Stimulated activated memory B cell treated with anti-CD40 and anti-IgM and Interleukin-4, amounts not matched to agents 10 μg/mL and 1 μg/mL and 100 μg/mL, for 72 hours (primary cell): ENCODE measurements around the gene ACSS1.

Experiments used
- ATAC-seq: fragments of 150-1000 bp; cut with Tn5 transposase; 2 replicates; pipeline ENCODE4 v1.10.0; 2021
- H3K27ac Mint-ChIP-seq: one replicate; pipeline ENCODE4 v1.8.0; 2022; ENCODE audit warnings: mild to moderate bottlenecking, mixed read lengths
- H3K27me3 Mint-ChIP-seq: one replicate; pipeline ENCODE4 v1.8.0; 2022; ENCODE audit warnings: mixed read lengths
- H3K36me3 Mint-ChIP-seq: one replicate; pipeline ENCODE4 v1.8.0; 2022; ENCODE audit warnings: mixed read lengths
- H3K4me1 Mint-ChIP-seq: one replicate; pipeline ENCODE4 v1.8.0; 2022; ENCODE audit warnings: mixed read lengths
- H3K4me3 Mint-ChIP-seq: one replicate; pipeline ENCODE4 v1.8.0; 2022; ENCODE audit warnings: mild to moderate bottlenecking, moderate library complexity, mixed read lengths
- H3K9me3 Mint-ChIP-seq: one replicate; pipeline ENCODE4 v1.8.0; 2022; ENCODE audit warnings: mixed read lengths

Gene ACSS1

DNA sequence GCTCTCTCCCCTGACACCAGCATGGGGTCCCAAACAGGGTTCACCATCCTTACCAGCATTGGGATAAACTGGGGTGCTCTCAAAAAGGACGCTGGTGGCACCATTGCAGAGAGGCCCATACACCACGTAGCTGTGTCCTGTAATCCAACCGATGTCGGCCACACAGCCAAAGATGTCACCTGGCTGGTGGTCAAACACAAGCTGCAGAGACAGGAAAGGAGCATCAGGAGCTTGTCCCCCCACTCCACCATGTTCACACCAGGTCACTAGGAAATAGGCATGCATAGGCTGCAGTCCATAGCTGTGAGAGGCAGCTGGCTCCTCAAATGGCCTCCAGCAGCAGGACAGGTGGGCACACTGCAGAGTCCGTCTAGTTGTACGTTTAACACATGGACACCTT, 36.6 kb downstream of the ACSS1 start:
- Mint-ChIP-seq H3K36me3 (peaks cover 33% of the 10 kb centered on the region), H3K4me3 (no peak overlapping the region), H3K27ac (no peak overlapping the region), H3K27me3 (no peaks in the 10 kb centered on the region), H3K4me1 (peaks cover 14% of the 10 kb centered on the region), H3K9me3 (no peaks in the 10 kb centered on the region)
- no peak for ATAC-seq

DNA sequence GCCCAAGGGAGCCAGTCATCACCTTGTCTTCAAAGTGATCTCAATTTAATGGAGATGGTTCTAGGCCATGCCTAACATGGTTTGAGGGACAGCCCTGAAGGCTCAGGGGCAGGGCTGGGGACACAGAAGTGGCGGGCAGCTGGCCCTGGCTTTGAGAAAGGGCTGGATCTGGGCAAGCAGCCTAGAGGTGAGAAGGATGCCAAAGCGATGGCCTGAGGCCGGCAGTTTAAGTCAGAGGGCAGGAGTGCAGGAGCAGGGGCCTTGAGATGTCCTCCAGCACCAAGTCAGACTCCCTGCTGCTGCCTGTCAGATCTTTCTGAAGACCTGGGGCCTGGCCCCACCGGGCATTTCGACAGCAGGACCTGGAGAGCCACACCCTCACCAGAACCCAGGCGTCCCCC, 37.0 kb downstream of the ACSS1 start:
- Mint-ChIP-seq H3K27ac (no peak overlapping the region), H3K36me3 (peaks cover 33% of the 10 kb centered on the region), H3K9me3 (no peaks in the 10 kb centered on the region), H3K4me1 (peaks cover 18% of the 10 kb centered on the region), H3K27me3 (no peaks in the 10 kb centered on the region), H3K4me3 (no peak overlapping the region)
- no peak for ATAC-seq

DNA sequence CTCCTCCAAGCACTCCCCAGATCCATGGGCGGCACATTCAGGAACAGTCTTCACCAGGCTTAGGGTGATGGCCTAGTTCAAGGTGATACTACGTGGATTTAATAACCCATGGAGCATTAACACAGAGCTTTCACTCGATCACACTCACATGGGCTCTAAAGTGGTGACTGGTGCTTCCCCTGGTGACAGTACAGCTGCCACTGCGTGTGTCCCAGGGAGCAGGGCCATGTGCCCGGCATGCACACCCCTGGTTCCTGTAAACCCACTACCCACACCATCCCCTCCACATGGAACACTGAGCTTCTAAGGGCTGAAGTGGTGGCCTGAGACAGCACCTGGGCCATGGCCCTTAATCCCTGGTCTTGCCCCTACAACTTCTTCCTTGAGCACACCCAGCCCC, 37.6 kb downstream of the ACSS1 start:
- no peak overlapping the region for H3K27ac Mint-ChIP-seq
- no peaks in the 10 kb centered on the region for H3K27me3 Mint-ChIP-seq
- ATAC-seq = no peak
- H3K36me3 Mint-ChIP-seq = peaks cover 33% of the 10 kb centered on the region
- H3K4me1 Mint-ChIP-seq = peaks cover 21% of the 10 kb centered on the region
- no peak overlapping the region for H3K4me3 Mint-ChIP-seq
- no peaks in the 10 kb centered on the region for H3K9me3 Mint-ChIP-seq

DNA sequence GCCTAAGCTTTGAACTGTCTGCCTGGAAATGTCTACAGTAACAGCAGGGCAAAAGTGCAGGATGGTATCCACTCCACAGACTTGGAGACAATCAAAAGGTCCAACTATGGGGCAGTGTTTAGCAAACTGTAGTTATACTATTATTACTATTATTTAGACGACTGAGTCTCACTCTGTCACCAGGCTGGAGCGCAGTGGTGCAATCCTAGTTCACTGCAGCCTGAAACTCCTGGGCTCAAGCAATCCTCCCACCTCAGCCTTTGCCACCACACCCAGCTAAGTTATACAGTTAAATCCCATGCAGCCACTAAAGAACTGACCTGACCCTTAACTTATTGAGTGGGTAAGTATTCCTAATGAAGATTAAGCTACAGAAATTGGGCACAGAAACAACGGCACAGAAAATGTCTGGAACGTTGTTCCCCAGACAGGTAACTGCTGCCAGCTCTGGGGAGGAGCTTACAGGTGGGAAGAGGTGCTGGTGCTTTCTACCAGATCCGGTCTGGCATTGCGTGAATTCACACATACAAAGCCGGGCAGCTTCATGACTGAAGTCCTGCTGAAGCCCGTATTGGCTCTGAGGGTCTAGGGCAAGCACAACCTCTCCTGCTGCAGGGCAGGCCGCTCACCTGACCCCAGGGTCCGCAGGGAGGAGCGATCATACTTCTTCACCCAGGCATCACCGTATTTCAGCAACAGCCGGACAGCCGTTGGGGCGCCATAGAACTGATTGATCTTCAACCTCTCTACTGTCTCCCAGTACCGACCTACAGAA, 38.4 kb downstream of the ACSS1 start:
- Mint-ChIP-seq H3K4me3 (no peak overlapping the region), H3K27ac (no peak overlapping the region)
- ATAC-seq = no peak

DNA sequence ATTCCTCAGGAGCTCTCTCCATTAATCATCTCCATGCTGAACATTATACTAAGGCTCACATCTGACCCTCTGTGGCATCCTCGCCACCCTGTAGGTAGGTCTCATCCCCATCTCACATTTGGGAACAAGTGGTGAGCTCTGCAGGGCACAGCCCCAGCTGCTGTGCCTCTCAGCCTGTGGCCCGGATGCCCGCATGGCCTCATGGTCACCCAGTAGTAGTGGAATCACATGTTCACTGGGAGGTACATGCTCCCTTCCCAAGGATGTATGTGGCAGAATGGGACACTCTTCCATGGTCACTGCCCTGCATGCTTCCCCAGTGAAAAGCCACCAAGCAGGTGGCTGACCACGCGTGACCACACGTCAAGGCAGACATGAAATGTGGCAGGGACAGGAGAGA, 39.1 kb downstream of the ACSS1 start:
- Mint-ChIP-seq H3K27ac (no peak overlapping the region), H3K36me3 (peaks cover 33% of the 10 kb centered on the region)

More for the DNA sequence above, 38.4 kb downstream of the ACSS1 start:
- Mint-ChIP-seq H3K27me3 (no peaks in the 10 kb centered on the region), H3K9me3 (no peaks in the 10 kb centered on the region), H3K36me3 (peaks cover 33% of the 10 kb centered on the region), H3K4me1 (peaks cover 21% of the 10 kb centered on the region)

DNA sequence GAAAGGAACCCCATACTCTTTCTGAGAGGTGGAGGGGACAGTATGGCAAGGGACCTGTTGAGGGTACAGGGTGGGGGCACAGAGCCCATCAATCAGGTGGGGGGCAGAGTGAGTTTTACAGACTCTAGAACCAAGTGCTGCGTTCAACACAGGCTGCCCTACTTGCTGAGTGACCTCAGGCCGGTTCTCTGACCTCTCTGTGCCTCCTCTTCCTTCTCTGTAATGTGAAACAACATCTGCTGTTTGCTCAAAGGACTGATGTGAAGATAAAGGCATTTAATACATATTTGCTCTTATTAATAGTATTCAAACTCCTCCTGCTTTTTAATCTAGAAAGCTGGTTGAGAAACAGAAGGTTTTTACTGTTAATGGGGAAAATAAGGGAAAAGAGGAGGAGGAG, 39.5 kb downstream of the ACSS1 start:
- no peaks in the 10 kb centered on the region for H3K9me3 Mint-ChIP-seq
- H3K4me3 Mint-ChIP-seq = no peak overlapping the region
- H3K27ac Mint-ChIP-seq = no peak overlapping the region
- H3K36me3 Mint-ChIP-seq = peaks cover 29% of the 10 kb centered on the region
- no peaks in the 10 kb centered on the region for H3K27me3 Mint-ChIP-seq
- ATAC-seq = no peak
- H3K4me1 Mint-ChIP-seq = peaks cover 21% of the 10 kb centered on the region

More for the DNA sequence above, 39.1 kb downstream of the ACSS1 start:
- no peak for ATAC-seq
- Mint-ChIP-seq H3K27me3 (no peaks in the 10 kb centered on the region), H3K4me3 (no peak overlapping the region), H3K9me3 (no peaks in the 10 kb centered on the region), H3K4me1 (peaks cover 21% of the 10 kb centered on the region)

DNA sequence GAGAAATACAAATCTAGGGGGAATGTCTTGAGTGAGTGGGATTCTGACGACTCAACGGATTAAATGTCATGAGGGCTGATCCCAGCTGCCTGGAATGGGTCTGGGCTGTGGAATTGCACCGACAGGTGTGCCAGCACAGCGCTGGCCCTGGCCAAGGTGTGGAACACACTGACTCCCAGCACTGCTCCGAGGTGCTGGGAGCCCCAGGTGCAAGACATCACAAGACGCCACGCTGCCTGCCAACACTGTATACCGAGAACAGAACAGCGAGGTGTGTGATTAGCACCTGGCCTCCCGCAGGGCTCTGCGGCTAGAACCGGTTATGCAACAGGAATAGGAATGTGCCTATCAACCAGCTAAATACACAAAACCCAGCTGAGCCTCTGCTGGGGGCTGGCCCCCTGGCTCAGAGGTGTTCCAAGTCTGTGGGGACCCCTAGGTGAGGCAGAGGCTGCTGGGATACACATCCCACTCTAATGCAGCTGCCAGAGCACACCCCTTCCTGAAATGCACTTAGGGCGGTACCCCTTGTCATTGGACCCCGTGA, 40.6 kb downstream of the ACSS1 start:
- no peak for ATAC-seq
- Mint-ChIP-seq H3K36me3 (peaks cover 24% of the 10 kb centered on the region), H3K4me3 (no peak overlapping the region), H3K4me1 (peaks cover 21% of the 10 kb centered on the region), H3K9me3 (no peaks in the 10 kb centered on the region), H3K27ac (no peak overlapping the region), H3K27me3 (no peaks in the 10 kb centered on the region)

DNA sequence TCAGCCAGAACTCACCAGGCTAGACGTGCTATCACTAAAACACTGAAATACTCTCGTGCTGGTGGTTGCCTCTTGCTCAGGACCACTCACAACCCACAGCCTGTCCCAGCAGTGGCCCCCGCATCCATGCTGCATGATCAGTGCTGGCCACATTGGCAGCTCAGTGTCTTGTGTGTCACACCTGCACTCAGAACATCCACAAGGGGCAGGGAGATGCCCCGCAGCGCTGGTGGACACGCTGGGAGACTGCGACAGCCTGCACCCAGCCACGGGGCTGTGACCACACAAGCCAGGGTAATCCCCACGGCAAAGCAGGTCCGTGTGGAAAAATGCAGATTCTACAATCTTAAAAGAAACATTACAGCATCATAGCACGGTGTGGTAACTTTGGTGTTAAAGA, 41.5 kb downstream of the ACSS1 start:
- Mint-ChIP-seq H3K36me3 (peaks cover 20% of the 10 kb centered on the region), H3K27ac (peak overlapping the region; percentile 14), H3K4me1 (peaks cover 21% of the 10 kb centered on the region), H3K27me3 (no peaks in the 10 kb centered on the region), H3K9me3 (no peaks in the 10 kb centered on the region), H3K4me3 (no peak overlapping the region)
- no peak for ATAC-seq

DNA sequence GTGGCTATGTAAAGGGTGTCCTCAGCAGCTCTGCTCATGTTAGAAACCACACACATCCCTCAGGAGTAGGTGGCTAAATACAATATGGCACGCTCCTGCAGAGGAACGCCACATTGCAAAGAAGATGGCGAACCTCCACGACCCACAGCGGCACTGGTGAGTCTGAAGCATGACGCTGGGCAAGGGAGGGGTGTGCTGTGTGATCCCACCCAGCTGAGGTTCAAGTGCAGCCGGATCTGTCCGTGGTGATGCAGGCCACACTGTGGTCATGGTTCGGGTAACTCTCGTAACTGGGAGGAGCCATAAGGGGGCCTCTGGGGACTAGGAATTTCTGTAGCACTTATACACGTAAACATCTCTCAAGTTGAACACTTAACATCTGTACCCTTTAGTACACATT, 42.0 kb downstream of the ACSS1 start:
- Mint-ChIP-seq H3K9me3 (no peaks in the 10 kb centered on the region), H3K4me1 (peaks cover 21% of the 10 kb centered on the region), H3K27ac (peak overlapping the region; percentile 14), H3K36me3 (peaks cover 16% of the 10 kb centered on the region), H3K27me3 (no peaks in the 10 kb centered on the region), H3K4me3 (no peak overlapping the region)
- peak; percentile 61 for ATAC-seq

DNA sequence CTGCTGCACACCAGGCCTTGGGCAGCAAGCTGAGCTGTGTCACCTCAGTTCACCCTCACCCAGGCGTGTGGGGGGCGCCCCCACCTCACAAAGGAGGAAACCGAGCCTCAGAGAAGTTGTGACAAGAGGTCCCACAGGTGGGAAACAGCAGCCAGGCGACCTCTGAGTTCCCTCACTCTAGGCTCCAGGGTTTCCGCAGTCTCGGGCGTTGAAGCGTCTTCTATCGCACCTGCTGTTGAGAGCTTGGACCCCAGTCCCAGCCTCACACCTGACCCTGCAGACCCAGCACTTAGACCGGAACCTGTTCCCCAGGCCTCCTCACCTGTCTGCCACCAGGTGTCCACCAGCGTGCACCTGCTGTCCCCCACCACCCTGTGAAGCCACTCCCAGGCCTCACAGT, 43.1 kb downstream of the ACSS1 start:
- H3K27me3 Mint-ChIP-seq = no peaks in the 10 kb centered on the region
- no peak overlapping the region for H3K4me3 Mint-ChIP-seq
- H3K9me3 Mint-ChIP-seq = no peaks in the 10 kb centered on the region
- ATAC-seq = no peak
- H3K36me3 Mint-ChIP-seq = peaks cover 16% of the 10 kb centered on the region
- H3K4me1 Mint-ChIP-seq = peaks cover 21% of the 10 kb centered on the region
- H3K27ac Mint-ChIP-seq = no peak overlapping the region

DNA sequence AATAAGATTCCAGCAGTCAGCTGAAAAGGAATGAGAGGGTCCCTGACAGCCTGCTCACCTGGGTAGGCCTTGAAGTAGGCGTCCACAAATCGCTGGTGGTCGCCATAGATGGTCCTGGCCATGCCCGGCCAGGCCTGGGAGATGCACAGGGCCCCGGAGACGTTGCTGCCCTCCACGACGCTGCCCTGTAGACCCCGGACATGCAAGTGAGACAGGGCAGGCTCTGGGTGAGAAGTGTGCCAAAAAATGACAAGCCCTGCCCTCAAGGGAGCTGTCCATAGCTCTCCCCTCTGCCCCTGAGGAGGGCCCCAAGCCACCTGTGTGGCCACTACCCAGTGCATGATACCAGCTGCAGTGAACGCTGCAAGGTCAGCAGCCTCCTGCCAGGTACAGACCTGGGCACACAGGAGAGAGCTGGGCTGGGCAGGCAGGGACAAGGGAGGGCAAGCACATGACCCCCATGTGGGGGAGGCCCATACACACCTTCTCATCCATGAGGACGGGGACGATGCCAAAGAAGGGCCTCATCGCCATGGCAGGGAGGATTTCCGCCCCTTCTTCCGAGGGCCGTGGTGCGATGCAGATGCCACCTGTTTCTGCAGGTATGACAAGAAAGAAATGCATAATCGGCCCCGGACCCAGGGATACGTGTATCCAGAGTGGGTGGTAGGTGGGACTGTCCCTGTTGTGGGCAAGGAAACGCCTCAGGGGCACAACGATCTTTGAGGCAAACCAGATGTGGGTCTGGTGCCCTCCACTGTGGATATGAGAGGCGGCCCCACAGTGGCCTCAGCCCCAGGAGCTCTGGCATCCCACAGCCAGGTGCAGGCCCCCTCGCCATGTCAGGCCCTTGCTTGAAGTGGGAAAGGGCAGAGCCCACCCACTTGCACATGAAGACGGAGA, 44.2 kb downstream of the ACSS1 start:
- Mint-ChIP-seq H3K4me1 (peaks cover 21% of the 10 kb centered on the region), H3K4me3 (no peak overlapping the region), H3K27ac (no peak overlapping the region), H3K36me3 (peaks cover 18% of the 10 kb centered on the region), H3K27me3 (no peaks in the 10 kb centered on the region), H3K9me3 (no peaks in the 10 kb centered on the region)
- ATAC-seq = no peak

DNA sequence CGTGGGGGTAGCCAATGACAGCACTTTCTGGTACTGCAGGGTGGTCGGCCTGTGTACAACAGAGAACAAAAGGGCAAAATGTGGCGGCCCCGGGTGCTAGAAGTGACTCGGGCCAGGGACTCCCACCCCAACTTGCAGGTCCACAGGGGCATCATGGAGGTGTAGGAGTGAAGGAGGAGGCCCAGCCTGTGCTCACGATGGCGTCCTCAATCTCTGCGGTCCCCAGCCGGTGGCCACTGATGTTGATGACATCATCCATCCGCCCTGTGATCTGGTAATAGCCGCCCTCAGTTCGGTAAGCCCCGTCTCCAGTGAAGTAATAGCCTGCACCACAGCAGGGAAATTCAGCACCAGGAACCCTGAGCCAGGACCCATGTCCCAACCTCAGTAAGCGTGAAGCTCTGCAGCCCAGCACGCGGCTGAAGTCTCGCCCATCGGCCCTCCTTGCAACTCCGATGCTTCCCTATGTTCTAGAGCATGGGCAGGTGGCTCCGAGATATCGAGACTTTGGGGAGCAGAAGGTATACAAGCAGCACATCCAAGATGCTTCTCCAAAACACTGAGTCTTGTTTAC, 45.2 kb downstream of the ACSS1 start:
- Mint-ChIP-seq H3K36me3 (peaks cover 26% of the 10 kb centered on the region), H3K9me3 (no peaks in the 10 kb centered on the region), H3K27ac (no peak overlapping the region), H3K27me3 (no peaks in the 10 kb centered on the region), H3K4me1 (peaks cover 19% of the 10 kb centered on the region), H3K4me3 (no peak overlapping the region)
- ATAC-seq = no peak

DNA sequence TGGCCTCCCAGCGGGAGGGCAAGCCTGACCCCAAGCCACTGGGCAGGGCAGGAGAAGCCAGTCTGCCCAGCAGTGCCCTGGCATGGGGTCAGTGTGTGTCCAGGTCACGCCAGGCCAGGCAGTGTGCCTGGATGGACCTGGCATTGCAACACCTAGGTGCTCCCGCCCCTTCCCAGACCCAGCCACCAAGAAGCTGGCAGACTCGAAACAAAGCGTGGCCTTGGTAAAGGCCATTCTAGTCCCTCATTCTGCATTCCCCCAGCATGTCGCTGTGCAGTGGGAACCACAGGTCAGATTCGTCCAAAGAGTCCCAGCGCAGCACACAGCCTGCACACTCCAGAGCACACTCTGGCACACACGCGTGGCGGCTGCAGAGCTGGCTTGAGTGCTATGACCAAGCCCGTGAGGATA, 46.1 kb downstream of the ACSS1 start:
- peaks cover 32% of the 10 kb centered on the region for H3K36me3 Mint-ChIP-seq
- H3K27me3 Mint-ChIP-seq = no peaks in the 10 kb centered on the region
- H3K4me3 Mint-ChIP-seq = no peak overlapping the region
- H3K4me1 Mint-ChIP-seq = peaks cover 11% of the 10 kb centered on the region
- no peaks in the 10 kb centered on the region for H3K9me3 Mint-ChIP-seq
- no peak overlapping the region for H3K27ac Mint-ChIP-seq
- ATAC-seq = no peak

DNA sequence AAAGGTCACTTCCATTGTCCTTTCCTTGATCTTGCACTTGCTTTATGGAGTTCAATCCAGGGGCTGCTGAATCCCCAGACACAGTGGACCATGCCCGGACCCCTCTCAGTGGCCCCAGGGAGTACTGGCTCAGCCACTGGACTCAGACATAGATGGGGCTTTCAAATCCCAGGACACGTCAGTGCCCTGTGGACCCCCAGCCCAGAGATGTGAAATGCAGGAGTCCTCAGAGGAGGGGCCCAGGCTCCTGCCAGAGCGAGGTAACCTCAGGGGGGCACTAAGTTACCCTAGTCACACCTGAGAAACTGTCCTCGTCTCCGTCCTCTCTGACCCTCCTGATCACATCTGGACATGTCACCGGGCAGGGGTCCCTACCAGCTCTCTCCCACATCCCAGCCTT, 46.7 kb downstream of the ACSS1 start:
- Mint-ChIP-seq H3K4me1 (peaks cover 6% of the 10 kb centered on the region), H3K4me3 (no peak overlapping the region), H3K27me3 (no peaks in the 10 kb centered on the region), H3K27ac (no peak overlapping the region), H3K36me3 (peaks cover 37% of the 10 kb centered on the region), H3K9me3 (no peaks in the 10 kb centered on the region)
- no peak for ATAC-seq
